H54 (cell line): Measurements from ENCODE around the gene ITCH.
A peak's percentile ranks its signal among the peaks of the same experiment; 100 is the strongest.
"Not testable (repeated sequence)": the region's sequence is repeated elsewhere in the genome, so short reads cannot be mapped to it uniquely, and the experiment has no call there.

Source experiments
- DNase-seq: peaks from one replicate; pipeline ENCODE4 v3.0.0; 2011; ENCODE audit warnings: low spot score, mixed read lengths; ENCODE audit not compliant: insufficient read length
- FAIRE-seq: peaks from 3 replicates; lab custom pipeline; 2011; peaks lifted over from hg19 to GRCh38; lab: Jason Lieb, UNC
- POLR2A ChIP-seq: IDR thresholded peaks from 2 replicates; pipeline ENCODE4 v1.6.1; 2011; ENCODE audit warnings: low read depth, mild to moderate bottlenecking, low read length

ITCH gene

GRCh38 chr20:34506480-34506879 is 143.4 kb downstream of the ITCH start:
- FAIRE-seq = no peak
- DNase-seq = no peak
- no peak for TF ChIP-seq POLR2A

GRCh38 chr20:34507702-34508413 is 144.8 kb downstream of the ITCH start:
- TF ChIP-seq POLR2A = no peak
- no peak for FAIRE-seq
- DNase-seq = no peak

GRCh38 chr20:34510575-34510974 is 147.5 kb downstream of the ITCH start:
- TF ChIP-seq POLR2A = no peak
- no peak for FAIRE-seq
- DNase-seq = no peak

GRCh38 chr20:34511891-34512265 is 148.8 kb downstream of the ITCH start:
- DNase-seq = no peak
- FAIRE-seq = no peak
- TF ChIP-seq POLR2A = no peak

GRCh38 chr20:34512266-34512954 is 149.3 kb downstream of the ITCH start:
- no peak for FAIRE-seq
- no peak for DNase-seq
- TF ChIP-seq POLR2A = no peak

GRCh38 chr20:34512955-34513419 is 149.9 kb downstream of the ITCH start:
- TF ChIP-seq POLR2A = no peak
- no peak for DNase-seq
- FAIRE-seq = no peak

GRCh38 chr20:34514034-34514433 is 151.0 kb downstream of the ITCH start:
- not testable (repeated sequence) for DNase-seq, FAIRE-seq

- FAIRE-seq (no peak), DNase-seq (no peak)
- TF ChIP-seq POLR2A = no peak
Measured at GRCh38 chr20:34514897-34515483, 151.9 kb downstream of the ITCH start.

GRCh38 chr20:34515484-34516246 is 152.6 kb downstream of the ITCH start:
- TF ChIP-seq POLR2A = no peak

GRCh38 chr20:34516247-34517113 is 153.4 kb downstream of the ITCH start, which contains the start of gene DYNLRB1:
TSS of gene DYNLRB1 (plus strand) at chr20:34516422. CDS start at chr20:34516459, 37 bp downstream.
- TF ChIP-seq POLR2A = peak; percentile 82
- FAIRE-seq = no peak

More at GRCh38 chr20:34515484-34516246, 152.6 kb downstream of the ITCH start:
- FAIRE-seq = no peak
- no peak for DNase-seq

GRCh38 chr20:34517114-34517505 is 154.0 kb downstream of the ITCH start:
- TF ChIP-seq POLR2A = no peak
- FAIRE-seq (no peak), DNase-seq (no peak)

More at GRCh38 chr20:34516247-34517113, 153.4 kb downstream of the ITCH start, which contains the start of gene DYNLRB1:
- peak; percentile 77 for DNase-seq

GRCh38 chr20:34518863-34519262 is 155.8 kb downstream of the ITCH start:
- FAIRE-seq, DNase-seq: not testable (repeated sequence)

- not testable (repeated sequence) for FAIRE-seq, DNase-seq
Measured at GRCh38 chr20:34519841-34520240, 156.8 kb downstream of the ITCH start.
